Iris pigment epithelial cell (primary cell): ENCODE results near the gene TGOLN2.
A peak's percentile ranks its signal among the peaks of the same experiment; 100 is the strongest.
"Not testable (repeated sequence)": the region's sequence is repeated elsewhere in the genome, so short reads cannot be mapped to it uniquely, and the experiment has no call there.

Experiments used
- DNase-seq: peaks from one replicate; pipeline ENCODE4 v3.0.0-alpha.2; 2011; ENCODE audit warnings: low read depth

The TGOLN2 gene

GRCh38 chr2:85340034-85340892 lies 12.5 kb upstream of the TGOLN2 start:
- DNase-seq, result no peak

- DNase-seq, result no peak
Observed at GRCh38 chr2:85334928-85335327, 7.1 kb upstream of the TGOLN2 start.

- not testable (repeated sequence) for DNase-seq
Observed at GRCh38 chr2:85333877-85334276, 6.1 kb upstream of the TGOLN2 start.

- no peak for DNase-seq
Observed at GRCh38 chr2:85330839-85331636, 3.2 kb upstream of the TGOLN2 start.

GRCh38 chr2:85329701-85330100 lies 1.9 kb upstream of the TGOLN2 start:
- DNase-seq, result not testable (repeated sequence)

GRCh38 chr2:85329181-85329651 lies 1.4 kb upstream of the TGOLN2 start:
- DNase-seq, result no peak

- peak; percentile 64 for DNase-seq
Observed at GRCh38 chr2:85327160-85327821, 498 bp downstream of the TGOLN2 start.

- peak; percentile 61 for DNase-seq
Observed at GRCh38 chr2:85326406-85327159, 1.2 kb downstream of the TGOLN2 start.

- no peak for DNase-seq
Observed at GRCh38 chr2:85325466-85325811, 2.4 kb downstream of the TGOLN2 start.

- peak; percentile 66 for DNase-seq
Observed at GRCh38 chr2:85324639-85325465, 2.9 kb downstream of the TGOLN2 start.

- DNase-seq, result not testable (repeated sequence)
Observed at GRCh38 chr2:85323988-85324367, 3.8 kb downstream of the TGOLN2 start.

GRCh38 chr2:85323351-85323987 lies 4.3 kb downstream of the TGOLN2 start:
- no peak for DNase-seq

GRCh38 chr2:85319796-85320195 lies 8.0 kb downstream of the TGOLN2 start:
- DNase-seq, result no peak

GRCh38 chr2:85318222-85319074 lies 9.3 kb downstream of the TGOLN2 start:
- peak; percentile 89 for DNase-seq

- not testable (repeated sequence) for DNase-seq
Observed at GRCh38 chr2:85315921-85316320, 11.9 kb downstream of the TGOLN2 start.

GRCh38 chr2:85314884-85315242 lies 12.9 kb downstream of the TGOLN2 start:
- no peak for DNase-seq

- DNase-seq, result peak; percentile 73
Observed at GRCh38 chr2:85312404-85312803, 15.4 kb downstream of the TGOLN2 start.

- DNase-seq, result no peak
Observed at GRCh38 chr2:85310330-85310729, 17.5 kb downstream of the TGOLN2 start.

GRCh38 chr2:85309699-85310321 lies 18.0 kb downstream of the TGOLN2 start:
- no peak for DNase-seq
